ENCODE results near the gene CRTC2. TPM values are rescaled to one million over a fixed set of nuclear protein-coding genes. Genes with fewer than 3 reads are reported as not detected.
"Not testable (repeated sequence)": the region's sequence is repeated elsewhere in the genome, so short reads cannot be mapped to it uniquely, and the experiment has no call there.

The CRTC2 gene
- total RNA-seq, 1 experiment from 2014 or later, result 40.8 TPM

DNA sequence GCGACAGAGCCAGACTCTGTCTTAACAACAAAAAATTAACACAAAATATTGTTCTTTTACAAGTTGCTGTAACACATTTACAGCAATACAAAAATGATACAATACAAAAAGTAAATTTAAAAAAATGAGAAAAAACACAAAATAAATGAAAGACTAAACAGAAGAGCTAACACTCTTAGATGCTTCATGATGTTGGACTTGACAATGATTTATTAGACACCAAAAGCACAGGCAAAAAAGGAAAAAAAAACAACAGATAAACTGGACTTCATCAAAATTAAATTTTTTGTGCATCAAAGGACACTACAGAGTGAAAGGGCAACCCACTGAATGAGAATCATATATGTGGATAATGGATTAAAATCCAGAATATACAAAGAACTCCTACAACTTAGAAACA lies 52.0 kb downstream of the CRTC2 start:
- H3K4me3 ChIP-seq (ENCODE audit: low read depth, low read length, poor library complexity, severe bottlenecking), result no peak overlapping the region
- no peak for DNase-seq (ENCODE audit: low spot score)
- no peaks in the 10 kb centered on the region for H3K9me3 ChIP-seq (ENCODE audit: low read depth, low read length, poor library complexity, severe bottlenecking)
- intact Hi-C loops (cut with micrococcal nuclease; ENCODE audit: unreplicated experiment), result no loop called here
- POLR2A ChIA-PET (ENCODE audit: low non-redundant PET), result no interaction called here
- TF ChIP-seq CTCF (conservative IDR thresholded peaks at IDR 0.05; ENCODE audit: low read depth, low read length), result no peak
- no peak for TF ChIP-seq EZH2 (IDR thresholded peaks at IDR 0.05; ENCODE audit: borderline replicate concordance, low read depth, low read length, poor library complexity, severe bottlenecking)
- BruUV-seq (replicated peaks), result no TSS peak
- CTCF ChIA-PET, result no interaction called here
- H3K4me1 ChIP-seq (ENCODE audit: insufficient read depth, low read length, poor library complexity, severe bottlenecking), result no peaks in the 10 kb centered on the region
- H3K27ac ChIP-seq (ENCODE audit: low read depth, low read length, poor library complexity, severe bottlenecking), result no peak overlapping the region
- H3K36me3 ChIP-seq (ENCODE audit: insufficient read depth, low read length, poor library complexity, severe bottlenecking), result no peaks in the 10 kb centered on the region
- H3K27me3 ChIP-seq (replicated peaks; ENCODE audit: insufficient read depth, low read depth, low read length, poor library complexity), result no peaks in the 10 kb centered on the region

DNA sequence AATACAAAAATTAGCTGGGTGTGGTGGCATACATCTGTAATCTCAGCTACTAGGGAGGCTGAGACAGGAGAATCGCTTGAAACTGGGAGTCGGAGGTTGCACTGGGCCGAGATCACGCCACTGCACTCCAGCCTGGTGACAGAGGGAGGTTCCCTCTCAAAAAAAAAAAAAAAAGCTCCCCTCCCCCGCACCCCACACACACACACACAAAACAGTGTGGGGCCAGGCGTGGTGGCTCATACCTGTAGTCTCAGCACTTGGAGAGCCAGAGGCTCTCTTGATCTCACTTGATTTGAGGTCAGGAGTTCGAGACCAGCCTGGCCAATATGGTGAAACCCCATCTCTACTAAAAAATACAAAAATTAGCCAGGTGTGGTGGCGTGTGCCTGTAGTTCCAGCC lies 52.5 kb downstream of the CRTC2 start:
- H3K27me3 ChIP-seq (replicated peaks; ENCODE audit: insufficient read depth, low read depth, low read length, poor library complexity); H3K4me3 ChIP-seq (ENCODE audit: low read depth, low read length, poor library complexity, severe bottlenecking); BruUV-seq (replicated peaks); intact Hi-C loops (cut with micrococcal nuclease; ENCODE audit: unreplicated experiment); H3K9me3 ChIP-seq (ENCODE audit: low read depth, low read length, poor library complexity, severe bottlenecking); POLR2A ChIA-PET (ENCODE audit: low non-redundant PET); H3K4me1 ChIP-seq (ENCODE audit: insufficient read depth, low read length, poor library complexity, severe bottlenecking); H3K36me3 ChIP-seq (ENCODE audit: insufficient read depth, low read length, poor library complexity, severe bottlenecking); CTCF ChIA-PET; DNase-seq (ENCODE audit: low spot score); H3K27ac ChIP-seq (ENCODE audit: low read depth, low read length, poor library complexity, severe bottlenecking): not testable (repeated sequence)

GRCh38 chr1:153903841-153904455 lies 54.5 kb downstream of the CRTC2 start:
- POLR2A ChIA-PET (ENCODE audit: low non-redundant PET), result interaction anchor here (0.6 kb wide), 1 partner anchor 25 kb away, joined by 6 read pairs; no protein-coding TSS in a partner anchor
- no TSS peak for BruUV-seq (replicated peaks)

More at GRCh38 chr1:153903841-153904455, 54.5 kb downstream of the CRTC2 start:
- DNase-seq (ENCODE audit: low spot score), result no peak
- no peak overlapping the region for H3K27ac ChIP-seq (ENCODE audit: low read depth, low read length, poor library complexity, severe bottlenecking)
- no peaks in the 10 kb centered on the region for H3K9me3 ChIP-seq (ENCODE audit: low read depth, low read length, poor library complexity, severe bottlenecking)
- H3K4me1 ChIP-seq (ENCODE audit: insufficient read depth, low read length, poor library complexity, severe bottlenecking), result no peaks in the 10 kb centered on the region
- intact Hi-C loops (cut with micrococcal nuclease; ENCODE audit: unreplicated experiment), result no loop called here
- TF ChIP-seq EZH2 (IDR thresholded peaks at IDR 0.05; ENCODE audit: borderline replicate concordance, low read depth, low read length, poor library complexity, severe bottlenecking), result no peak
- no peak for TF ChIP-seq CTCF (conservative IDR thresholded peaks at IDR 0.05; ENCODE audit: low read depth, low read length)
- H3K36me3 ChIP-seq (ENCODE audit: insufficient read depth, low read length, poor library complexity, severe bottlenecking), result no peaks in the 10 kb centered on the region
- H3K27me3 ChIP-seq (replicated peaks; ENCODE audit: insufficient read depth, low read depth, low read length, poor library complexity), result no peaks in the 10 kb centered on the region
- CTCF ChIA-PET, result no interaction called here
- H3K4me3 ChIP-seq (ENCODE audit: low read depth, low read length, poor library complexity, severe bottlenecking), result no peak overlapping the region
